Left kidney (tissue), 2 donors: ENCODE measurements around the gene CCDC88C. TPM values are rescaled to one million over a fixed set of nuclear protein-coding genes. Genes with fewer than 3 reads are reported as not detected.

ENCODE experiments used
- DNase-seq: peaks from one replicate; pipeline ENCODE4 v3.0.0-alpha.2; 2013
- polyA plus RNA-seq: library from polyadenylated mRNA; unstranded; fragments of 120-200 nt; gene quantifications from one replicate; pipeline ENCODE4 v1.2.1, GENCODE V29; 2013; ENCODE audit not compliant: insufficient read length

CCDC88C gene
- polyA plus RNA-seq, 1 donor: 42.5 TPM

DNA sequence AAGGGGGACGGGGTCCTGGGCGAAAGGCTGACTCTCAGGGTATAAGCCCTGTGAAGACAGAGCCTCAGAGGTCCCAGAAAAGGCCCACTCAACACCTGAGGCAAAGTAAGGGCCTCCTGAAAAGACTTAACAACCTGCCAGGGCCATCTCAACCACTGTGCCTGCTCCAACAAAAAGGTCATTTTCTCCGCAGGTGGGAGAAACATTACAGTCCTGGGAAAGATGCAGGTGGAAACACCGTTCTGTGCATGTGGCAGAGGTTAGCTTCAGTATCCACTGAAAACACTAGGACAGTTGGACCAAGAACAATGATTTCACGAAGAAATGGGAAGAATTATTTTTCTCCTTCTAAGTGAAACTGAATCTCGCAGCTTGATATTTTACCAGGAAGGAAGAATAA, 50.9 kb downstream of the CCDC88C start:
- DNase-seq: no peak

DNA sequence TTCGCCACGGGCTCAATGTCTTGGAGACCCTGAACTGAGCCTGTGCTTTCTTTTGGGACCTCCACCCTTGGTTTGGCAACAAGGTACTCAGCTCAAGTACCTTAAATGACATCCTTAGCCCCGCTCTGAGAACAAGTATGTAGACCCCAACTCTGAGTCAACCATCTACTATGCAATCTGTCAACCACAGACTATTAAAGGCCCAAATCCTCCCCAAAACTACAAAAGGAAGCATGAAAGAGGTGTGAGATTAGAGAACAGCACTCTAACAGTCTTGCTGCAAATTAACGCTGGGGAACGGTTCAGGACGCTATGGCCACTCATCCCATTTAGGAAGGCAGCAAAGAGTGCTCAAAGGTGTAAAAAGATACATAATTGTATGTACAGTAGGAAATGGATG, 52.1 kb downstream of the CCDC88C start:
- no peak for DNase-seq

GRCh38 chr14:91364524-91365270, 52.9 kb downstream of the CCDC88C start:
- no peak for DNase-seq

DNA sequence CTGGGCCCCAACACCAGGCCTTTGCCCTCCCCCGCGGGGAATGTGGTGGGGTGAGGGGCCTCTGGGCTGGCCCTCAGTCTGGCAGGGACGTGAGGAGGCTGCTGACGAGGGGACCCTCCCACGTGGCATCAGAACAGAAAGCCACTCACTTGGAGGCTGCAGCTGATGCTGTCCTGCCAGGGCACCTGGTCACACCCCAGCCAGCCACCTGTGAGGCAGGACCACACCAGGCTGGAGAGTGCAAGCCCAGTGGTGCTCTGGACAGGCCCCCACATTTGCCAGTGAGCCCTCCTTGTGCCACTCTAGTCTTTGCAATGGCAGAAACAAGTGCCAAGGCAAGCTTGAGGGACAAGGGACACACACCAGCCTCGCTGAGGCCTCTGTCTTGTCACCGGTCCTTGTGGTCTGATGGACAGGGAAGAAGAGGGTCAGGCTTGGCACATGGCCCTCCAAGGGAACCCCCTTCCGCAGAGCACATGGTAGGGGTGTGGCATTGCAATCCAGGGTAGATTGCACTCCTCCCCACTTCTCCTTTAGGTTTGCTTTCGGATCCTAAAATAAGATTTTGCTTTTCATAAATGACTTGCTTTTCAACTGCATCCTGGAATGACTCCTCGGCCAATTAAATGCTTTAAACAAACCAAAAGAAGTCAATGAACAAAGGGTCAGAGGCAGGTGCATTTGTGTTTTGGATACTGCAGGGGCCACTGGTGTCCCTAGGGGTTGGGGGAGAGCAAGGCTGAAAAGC, 53.7 kb downstream of the CCDC88C start:
- DNase-seq: no peak

GRCh38 chr14:91361233-91361811, 56.3 kb downstream of the CCDC88C start:
- DNase-seq: no peak

GRCh38 chr14:91360490-91361232, 57.0 kb downstream of the CCDC88C start:
- DNase-seq: no peak

GRCh38 chr14:91358654-91359220, 58.9 kb downstream of the CCDC88C start:
- no peak for DNase-seq

GRCh38 chr14:91358025-91358319, 59.6 kb downstream of the CCDC88C start:
- DNase-seq: no peak

DNA sequence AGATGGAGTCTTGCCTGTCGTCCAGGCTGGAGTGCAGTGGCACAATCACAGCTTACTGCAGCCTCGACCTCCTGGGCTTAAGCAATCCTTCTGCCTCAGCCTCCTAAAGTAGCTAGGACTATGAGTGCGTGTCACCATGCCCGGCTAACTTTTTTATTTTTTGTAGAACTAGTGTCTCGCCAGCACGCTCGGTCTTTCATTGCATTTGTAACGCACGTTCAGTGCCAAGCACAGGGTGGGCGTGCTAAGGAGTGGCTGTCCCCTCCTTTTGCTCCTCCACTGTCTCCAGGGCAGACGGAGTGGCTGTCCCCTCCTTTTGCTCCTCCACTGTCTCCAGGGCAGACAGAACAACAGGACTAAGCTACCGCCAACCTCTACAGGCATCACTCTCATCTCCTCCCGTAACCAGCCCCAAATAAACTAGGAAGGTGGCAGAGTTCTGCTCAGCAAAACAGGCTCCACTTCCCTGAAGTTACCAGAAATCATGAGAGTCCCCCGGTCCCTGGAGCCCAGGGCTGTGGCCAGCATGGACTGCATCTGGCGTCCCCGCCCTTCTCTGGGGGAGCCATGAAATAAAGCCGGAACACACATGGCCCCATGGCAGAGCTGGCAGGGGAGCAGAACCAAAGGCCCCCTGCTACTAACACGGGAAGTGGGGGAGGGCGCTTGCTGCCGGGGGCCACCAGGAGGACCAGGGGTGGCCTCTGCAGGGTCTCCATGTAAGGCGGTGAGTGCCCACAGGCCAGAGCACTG, 60.2 kb downstream of the CCDC88C start:
- DNase-seq: no peak

GRCh38 chr14:91356181-91356763, 61.3 kb downstream of the CCDC88C start:
- no peak for DNase-seq

GRCh38 chr14:91354979-91355685, 62.5 kb downstream of the CCDC88C start:
- DNase-seq: no peak

DNA sequence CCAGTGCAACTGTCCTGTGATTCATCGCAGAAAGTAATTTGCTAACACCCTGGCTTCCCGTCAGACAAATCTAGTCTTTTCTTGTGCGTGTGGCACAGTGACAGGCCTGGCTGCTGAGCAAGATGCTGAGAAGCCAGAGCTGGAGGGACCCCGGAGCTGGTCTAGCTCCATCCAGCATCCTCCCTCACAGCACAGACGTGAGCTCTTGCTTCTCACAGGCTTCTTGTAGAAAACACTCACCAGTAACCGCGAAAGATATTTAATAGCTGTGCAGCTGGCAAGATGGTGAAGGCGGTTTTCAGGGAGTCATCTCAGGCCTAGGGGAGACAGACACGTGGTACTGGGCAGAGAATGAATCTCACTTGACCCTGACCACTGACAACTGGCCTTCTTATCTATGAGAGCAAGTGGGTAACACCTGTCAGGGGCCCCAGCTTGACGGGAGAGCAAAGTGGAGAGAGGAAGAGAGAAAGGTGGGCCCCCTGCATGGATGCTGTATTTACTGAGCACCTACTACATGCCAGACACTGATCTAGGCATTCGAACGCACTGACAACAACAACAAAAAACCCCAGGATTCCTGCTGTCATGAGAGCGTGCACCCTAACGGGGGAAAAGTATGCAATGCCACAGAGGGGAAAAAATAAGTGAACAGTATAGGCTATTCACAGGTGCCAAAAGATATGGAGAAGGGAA, 63.3 kb downstream of the CCDC88C start:
- no peak for DNase-seq

DNA sequence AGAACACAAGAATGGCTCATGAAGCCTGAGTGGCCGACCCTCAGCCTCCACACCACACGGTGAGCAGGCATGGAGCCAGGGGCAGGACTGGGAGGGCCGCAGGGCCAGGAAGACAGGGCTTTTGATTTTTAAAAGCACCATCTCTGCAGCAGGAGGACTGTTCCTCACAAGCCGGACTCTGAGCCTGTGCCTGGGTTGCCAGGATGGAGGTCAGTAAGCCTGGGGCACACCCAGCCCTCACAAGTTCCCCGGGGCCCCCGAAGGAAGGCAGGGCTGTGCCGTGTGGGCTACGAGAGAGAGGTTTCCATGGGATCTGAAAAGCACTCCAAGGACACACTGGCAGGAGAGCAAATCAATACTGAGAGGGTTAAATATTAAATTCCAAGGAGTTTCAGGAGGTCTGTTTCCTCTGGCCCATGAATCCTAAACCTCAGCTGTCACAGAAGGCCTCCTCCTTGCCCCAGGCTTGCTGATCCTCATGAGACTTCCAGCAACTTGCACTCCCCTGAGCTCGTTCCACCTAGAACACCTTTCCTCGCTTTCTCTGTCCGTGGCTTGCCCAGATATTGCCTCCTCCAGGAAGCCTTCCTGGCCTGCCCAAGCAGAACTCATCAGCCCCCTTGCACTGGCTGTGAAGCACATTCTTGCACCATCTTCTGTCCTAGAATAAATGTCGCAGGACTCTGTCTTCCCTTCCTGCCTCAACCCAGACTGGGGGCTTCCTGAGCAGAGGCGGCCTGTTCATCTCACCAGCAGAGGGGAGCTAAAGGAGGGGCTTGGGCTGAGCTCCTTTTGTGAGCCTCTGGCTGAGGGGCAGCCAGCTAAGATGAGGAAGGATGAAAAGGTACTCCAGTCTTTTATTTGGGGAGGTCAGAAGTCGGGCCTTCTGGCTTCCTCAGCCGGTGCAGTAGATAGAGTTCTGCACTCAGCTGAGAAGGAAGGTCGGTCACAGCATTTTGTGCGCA, 64.6 kb downstream of the CCDC88C start:
- no peak for DNase-seq

DNA sequence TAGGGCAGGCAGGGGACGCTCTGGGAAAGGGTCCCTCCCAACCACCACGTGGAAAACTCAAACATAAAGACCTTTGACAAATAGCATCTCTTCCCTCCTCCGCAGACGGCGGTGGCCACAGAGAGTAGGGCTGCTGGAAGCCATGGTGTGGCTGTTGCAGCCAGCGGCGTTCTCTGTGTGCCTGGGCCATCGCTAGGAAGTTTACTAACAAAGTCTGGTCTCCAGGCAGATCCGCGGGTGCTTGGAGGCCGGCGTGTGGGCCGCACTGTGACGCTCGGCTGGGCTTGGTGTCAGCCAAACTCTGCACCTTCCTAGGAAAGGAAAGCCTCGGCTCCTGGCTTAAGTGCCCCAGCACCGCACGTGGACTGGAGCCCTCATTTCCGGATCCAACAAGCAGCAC, 65.6 kb downstream of the CCDC88C start:
- no peak for DNase-seq

DNA sequence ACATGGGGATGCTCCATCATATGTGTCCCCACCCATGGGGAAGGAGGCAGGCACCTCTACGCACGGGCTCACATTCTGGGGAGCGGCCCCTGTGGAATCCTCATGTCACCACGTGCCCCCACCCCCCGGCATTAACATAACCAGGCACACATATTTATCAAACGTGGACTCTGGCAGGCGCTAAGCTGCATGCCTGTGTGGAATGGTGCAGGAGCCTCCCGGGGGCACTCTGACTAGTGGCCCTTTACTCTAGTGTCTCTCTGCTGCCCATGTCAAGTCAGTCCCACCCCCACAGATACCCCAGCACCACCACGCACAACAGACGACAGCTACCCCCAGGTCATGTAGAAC, 66.1 kb downstream of the CCDC88C start:
- DNase-seq: no peak

DNA sequence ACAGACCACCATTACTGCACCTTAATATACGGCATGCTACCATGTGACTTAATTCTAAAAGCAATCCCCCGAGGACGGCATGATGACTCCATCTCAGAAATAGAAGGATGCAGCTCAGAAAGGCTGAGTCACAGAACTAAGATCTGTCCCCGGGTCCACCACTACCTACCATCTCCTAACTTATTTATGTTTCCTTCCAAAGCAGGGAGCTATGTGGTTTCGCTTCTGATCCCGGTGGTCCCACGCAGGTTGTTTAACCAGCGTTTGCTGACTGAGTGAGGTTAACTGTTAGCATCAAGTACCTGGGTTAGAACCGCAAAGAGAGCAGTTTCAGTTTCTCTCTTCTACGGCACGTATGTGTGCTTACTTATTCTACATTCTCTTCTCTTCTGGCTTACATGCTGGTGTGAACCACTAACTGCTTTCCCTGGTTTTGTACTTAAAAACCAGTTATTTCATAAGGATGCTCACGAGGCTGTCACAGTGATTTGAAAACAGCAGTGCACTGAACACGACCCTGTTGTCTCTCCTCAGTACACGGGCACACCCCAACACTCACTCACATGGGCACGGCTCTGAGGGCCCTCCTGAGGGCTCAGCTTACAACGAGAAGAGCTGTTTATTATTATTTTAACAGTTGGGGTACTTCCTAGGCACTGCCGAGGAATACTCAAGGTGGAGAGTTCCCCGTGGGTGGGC, 66.7 kb downstream of the CCDC88C start:
- no peak for DNase-seq

DNA sequence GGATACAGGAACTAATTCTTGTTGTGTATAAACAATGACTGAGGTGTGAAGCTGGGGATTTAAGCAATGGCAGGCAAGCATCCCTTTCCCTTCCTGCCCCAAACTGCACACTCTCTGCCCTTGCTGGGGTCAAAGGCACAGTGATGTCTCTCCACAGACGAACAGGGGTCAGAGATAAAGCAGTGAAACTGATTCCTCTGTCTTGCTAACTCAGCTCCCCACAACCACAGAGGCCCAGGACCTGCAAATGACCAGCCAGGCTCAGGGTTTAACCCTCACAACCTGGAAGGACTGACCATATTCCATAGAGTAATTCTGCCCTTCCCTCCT, 67.2 kb downstream of the CCDC88C start:
- DNase-seq: no peak

DNA sequence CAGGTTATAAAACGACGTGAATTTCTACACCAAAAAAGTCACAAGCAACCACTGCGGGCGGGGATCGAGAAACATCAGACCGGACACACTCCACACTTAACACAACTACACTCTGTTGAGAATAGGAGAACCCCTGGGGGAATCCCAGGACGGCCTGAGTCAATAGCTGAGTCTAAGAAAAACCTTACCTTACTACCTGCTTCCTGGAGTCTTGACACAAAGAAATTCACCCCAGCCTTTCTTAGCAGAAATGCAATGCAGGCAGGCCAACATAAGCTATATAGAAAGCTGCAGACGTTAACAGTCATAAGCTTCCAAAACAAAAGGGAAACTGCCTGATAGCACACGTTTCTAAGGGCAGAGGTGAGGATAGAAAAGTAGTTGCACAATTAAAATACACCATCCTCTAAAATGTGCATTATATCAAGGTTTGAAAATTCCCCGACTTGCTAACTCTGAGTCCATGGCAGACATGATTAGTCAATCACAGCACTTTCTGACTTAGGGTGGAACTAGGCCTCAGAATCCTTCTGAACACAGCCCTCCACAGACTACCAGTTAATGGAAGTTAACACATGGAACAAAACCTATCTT, 68.0 kb downstream of the CCDC88C start:
- DNase-seq: no peak
